HEK293 (cell line): ENCODE data around the gene PNN.

ENCODE experiments used
- CTCF ChIA-PET: fragments of 350-600 bp; formaldehyde crosslinking; extraction: SDS; loops from one replicate; lab custom pipeline; 2021; ENCODE audit warnings: antibody characterized with exemption; lab: Yijun Ruan, JAX
- POLR2A ChIA-PET: fragments of 300-600 bp; formaldehyde crosslinking; extraction: SDS; loops from one replicate; lab custom pipeline; 2020; ENCODE audit warnings: antibody characterized with exemption, inconsistent platforms; lab: Yijun Ruan, JAX
- H3K27ac ChIP-seq: fragments of 200-500 bp; sonication (Bioruptor generic); 2 replicates; pipeline ENCODE4 v1.5.1; 2014; ENCODE audit warnings: low read depth, low read length, control low read depth, inconsistent platforms; ENCODE audit errors: extremely low read depth
- H3K36me3 ChIP-seq, 2 experiments: fragments of 200-500 bp in 1 of 2; sonication (Bioruptor generic) in 1 of 2; 1 replicate in 1 of 2; 2 replicates in 1 of 2; pipeline ENCODE4 v1.5.1; 2014 to 2017; ENCODE audit warnings: inconsistent platforms in 2 of 2, low read length in 2 of 2; ENCODE audit not compliant: control insufficient read depth in 2 of 2, insufficient read depth in 1 of 2
- H3K4me1 ChIP-seq: fragments of 200-500 bp; sonication (Bioruptor generic); 2 replicates; pipeline ENCODE4 v1.5.1; 2014; ENCODE audit warnings: mild to moderate bottlenecking, low read length, inconsistent platforms; ENCODE audit not compliant: control insufficient read depth, insufficient read depth
- H3K4me3 ChIP-seq: 2 replicates; pipeline ENCODE4 v1.5.1; 2011; ENCODE audit warnings: low read depth, mild to moderate bottlenecking, control low read depth, low read length, moderate library complexity
- H3K9me3 ChIP-seq: fragments of 200-500 bp; sonication (Bioruptor generic); 2 replicates; pipeline ENCODE4 v1.5.1; 2014; ENCODE audit warnings: low read depth, low read length, inconsistent platforms; ENCODE audit not compliant: control insufficient read depth, insufficient read depth
- HOXD13 ChIP-seq: sonication (generic); formaldehyde crosslinking; IDR thresholded peaks from 2 replicates; pipeline ENCODE4 v1.8.0; 2022; ENCODE audit warnings: missing genetic modification reagents, borderline replicate concordance
- KLF16 ChIP-seq: fragments of 450-650 bp; formaldehyde crosslinking; IDR thresholded peaks from 2 replicates; pipeline ENCODE4 v1.5.1; 2017; ENCODE audit warnings: missing biosample characterization, missing genetic modification characterization
- KLF7 ChIP-seq: fragments of 450-650 bp; formaldehyde crosslinking; IDR thresholded peaks from 2 replicates; pipeline ENCODE4 v1.5.1; 2016; ENCODE audit warnings: missing biosample characterization, missing genetic modification characterization, borderline replicate concordance
- KLF8 ChIP-seq: fragments of 450-650 bp; formaldehyde crosslinking; IDR thresholded peaks from 2 replicates; pipeline ENCODE4 v1.5.1; 2016; ENCODE audit warnings: missing biosample characterization, missing genetic modification characterization
- MZF1 ChIP-seq: fragments of 450-650 bp; formaldehyde crosslinking; IDR thresholded peaks from 2 replicates; pipeline ENCODE4 v1.5.1; 2017; ENCODE audit warnings: missing biosample characterization, missing genetic modification characterization, borderline replicate concordance
- OVOL3 ChIP-seq: fragments of 450-650 bp; formaldehyde crosslinking; IDR thresholded peaks from 2 replicates; pipeline ENCODE4 v1.5.1; 2016; ENCODE audit warnings: missing biosample characterization, missing genetic modification characterization
- PRDM1 ChIP-seq: fragments of 450-650 bp; formaldehyde crosslinking; IDR thresholded peaks from 2 replicates; pipeline ENCODE4; 2016; ENCODE audit warnings: missing biosample characterization, missing genetic modification characterization
- SP2 ChIP-seq: fragments of 450-650 bp; formaldehyde crosslinking; IDR thresholded peaks from 2 replicates; pipeline ENCODE4 v1.5.1; 2016; ENCODE audit warnings: missing biosample characterization, missing genetic modification characterization
- ZBTB20 ChIP-seq: fragments of 450-650 bp; formaldehyde crosslinking; IDR thresholded peaks from 2 replicates; pipeline ENCODE4 v1.5.1; 2016; ENCODE audit warnings: missing biosample characterization, missing genetic modification characterization
- ZBTB48 ChIP-seq: fragments of 450-650 bp; formaldehyde crosslinking; IDR thresholded peaks from 2 replicates; pipeline ENCODE4 v1.5.1; 2016; ENCODE audit warnings: missing biosample characterization, missing genetic modification characterization
- ZNF157 ChIP-seq: fragments of 450-650 bp; formaldehyde crosslinking; IDR thresholded peaks from 2 replicates; pipeline ENCODE4 v1.5.1; 2016; ENCODE audit warnings: missing biosample characterization, missing genetic modification characterization
- ZNF169 ChIP-seq: fragments of 450-650 bp; formaldehyde crosslinking; IDR thresholded peaks from 2 replicates; pipeline ENCODE4 v1.5.1; 2016; ENCODE audit warnings: missing biosample characterization, missing genetic modification characterization
- ZNF223 ChIP-seq: fragments of 450-650 bp; formaldehyde crosslinking; IDR thresholded peaks from 2 replicates; pipeline ENCODE4 v1.5.1; 2016; ENCODE audit warnings: missing biosample characterization, missing genetic modification characterization
- ZNF335 ChIP-seq: fragments of 450-650 bp; formaldehyde crosslinking; conservative IDR thresholded peaks from 2 replicates; pipeline ENCODE4 v1.5.1; 2016; ENCODE audit warnings: missing biosample characterization, missing genetic modification characterization
- ZNF341 ChIP-seq: fragments of 450-650 bp; formaldehyde crosslinking; IDR thresholded peaks from 2 replicates; pipeline ENCODE4; 2016; ENCODE audit warnings: low read depth, missing biosample characterization, missing genetic modification characterization
- ZNF394 ChIP-seq: fragments of 450-650 bp; formaldehyde crosslinking; IDR thresholded peaks from 2 replicates; pipeline ENCODE4 v1.5.1; 2016; ENCODE audit warnings: missing biosample characterization, missing genetic modification characterization, mild to moderate bottlenecking, moderate library complexity, borderline replicate concordance
- ZNF404 ChIP-seq: fragments of 450-650 bp; formaldehyde crosslinking; IDR thresholded peaks from 2 replicates; pipeline ENCODE4 v1.5.1; 2017; ENCODE audit warnings: missing biosample characterization, missing genetic modification characterization
- ZNF433 ChIP-seq: fragments of 450-650 bp; formaldehyde crosslinking; IDR thresholded peaks from 2 replicates; pipeline ENCODE4 v1.5.1; 2016; ENCODE audit warnings: missing biosample characterization, missing genetic modification characterization, low read depth
- ZNF555 ChIP-seq: fragments of 450-650 bp; formaldehyde crosslinking; conservative IDR thresholded peaks from 2 replicates; pipeline ENCODE4 v1.5.1; 2017; ENCODE audit warnings: missing biosample characterization, mild to moderate bottlenecking, missing genetic modification characterization, inconsistent platforms
- ZNF600 ChIP-seq: fragments of 450-650 bp; formaldehyde crosslinking; IDR thresholded peaks from 2 replicates; pipeline ENCODE4 v1.5.1; 2016; ENCODE audit warnings: missing biosample characterization, missing genetic modification characterization
- ZNF645 ChIP-seq: fragments of 450-650 bp; formaldehyde crosslinking; IDR thresholded peaks from 2 replicates; pipeline ENCODE4; 2016; ENCODE audit warnings: missing biosample characterization, missing genetic modification characterization
- ZNF660 ChIP-seq: fragments of 450-650 bp; IDR thresholded peaks from 2 replicates; pipeline ENCODE4 v1.5.1; 2018; ENCODE audit warnings: missing biosample characterization, mild to moderate bottlenecking, missing genetic modification characterization
- ZNF704 ChIP-seq: fragments of 450-650 bp; formaldehyde crosslinking; IDR thresholded peaks from 2 replicates; pipeline ENCODE4 v1.5.1; 2016; ENCODE audit warnings: missing biosample characterization, missing genetic modification characterization
- ZNF776 ChIP-seq: fragments of 450-650 bp; formaldehyde crosslinking; IDR thresholded peaks from 2 replicates; pipeline ENCODE4 v1.5.0; 2017; ENCODE audit warnings: missing biosample characterization, missing genetic modification characterization, borderline replicate concordance
- ZSCAN18 ChIP-seq: fragments of 450-650 bp; formaldehyde crosslinking; IDR thresholded peaks from 2 replicates; pipeline ENCODE4 v1.5.1; 2016; ENCODE audit warnings: missing biosample characterization, missing genetic modification characterization
- TF ChIP-seq, protein P1 (sequence below): fragments of 450-650 bp; formaldehyde crosslinking; IDR thresholded peaks from 2 replicates; pipeline ENCODE4 v1.5.1; 2016; ENCODE audit warnings: missing biosample characterization, missing genetic modification characterization

PNN gene

GRCh38 chr14:39168591-39168990, 6.5 kb upstream of the PNN start:
- ChIA-PET POLR2A (interaction anchor here (0.7 kb wide), 1 partner anchor 24 kb away, joined by 3 read pairs; no protein-coding TSS in a partner anchor), CTCF (interaction anchor here (0.8 kb wide), 1 partner anchor 10 kb away, joined by 4 read pairs; no protein-coding TSS in a partner anchor)
- peak; percentile 88 for TF ChIP-seq PRDM1 (tag by site-specific recombination)
- TF ChIP-seq ZNF404: no peak
- no peak for TF ChIP-seq ZNF433 (tag by site-specific recombination)
- no peak for TF ChIP-seq KLF16 (tag by site-specific recombination)
- H3K4me1 ChIP-seq: peaks cover 4% of the 10 kb centered on the region
- no peak overlapping the region for H3K27ac ChIP-seq
- H3K9me3 ChIP-seq: no peaks in the 10 kb centered on the region
- peak overlapping the region; percentile 80 for H3K4me3 ChIP-seq
- H3K36me3 ChIP-seq: peaks cover 15 to 16% of the 10 kb centered on the region in 2 experiments; a peak in 2 of 3 replicates

DNA sequence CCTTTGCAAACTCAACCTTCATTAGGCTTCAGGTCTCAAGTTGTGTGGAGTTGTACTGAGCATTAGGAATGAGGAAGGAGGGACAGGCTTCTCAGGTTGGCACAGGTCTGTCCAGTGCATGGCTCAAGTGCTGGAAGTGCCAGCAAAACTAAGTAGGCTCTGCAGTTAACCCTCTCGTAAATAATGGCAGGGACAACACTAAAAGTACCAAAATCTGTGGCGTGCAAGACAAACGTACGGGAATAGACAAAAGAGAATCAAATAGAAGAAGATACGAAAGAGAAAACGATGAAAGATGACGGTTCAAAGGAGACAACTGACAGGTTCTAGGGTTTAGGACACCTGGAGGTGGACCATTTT, 5.5 kb upstream of the PNN start:
- TF ChIP-seq ZNF600: peak; percentile 61; the same call in 1 of the 2 replicates
- no peak for TF ChIP-seq OVOL3 (tag by site-specific recombination)
- no peak for TF ChIP-seq ZNF660 (tag by site-specific recombination)
- POLR2A ChIA-PET: interaction anchor here (0.6 to 2.5 kb wide), 14 partner anchors 8 to 262 kb away, joined by 3 to 55 read pairs (median 15); partner anchors contain the start of genes FBXO33, GEMIN2 and SEC23A

DNA sequence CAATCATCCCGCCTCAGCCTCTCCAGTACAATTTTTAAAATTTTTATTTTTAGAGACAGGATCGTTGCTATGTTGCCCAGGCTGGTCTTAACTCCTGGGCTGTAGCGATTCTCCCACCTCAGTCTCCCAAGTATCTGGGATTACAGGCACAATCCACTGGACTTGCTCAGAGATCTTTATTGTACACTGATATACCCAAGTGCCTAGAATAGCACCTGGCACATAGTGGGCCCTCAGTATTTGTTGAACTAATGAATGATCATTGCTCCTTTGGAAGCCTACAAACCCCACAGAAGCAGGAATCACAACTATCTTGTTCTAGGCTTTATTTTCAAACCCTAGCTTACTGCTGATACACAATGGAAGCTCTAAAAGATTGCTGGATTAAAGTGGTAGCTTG, 1.9 kb upstream of the PNN start:
- Histone ChIP-seq H3K9me3 (no peaks in the 10 kb centered on the region), H3K27ac (no peak overlapping the region)
- CTCF ChIA-PET: no interaction called here
- no peak for TF ChIP-seq ZBTB48 (tag by site-specific recombination)
- no peak for TF ChIP-seq HOXD13 (CRISPR knock-in tag)
- no peak for TF ChIP-seq SP2 (tag by site-specific recombination)
- TF ChIP-seq ZNF555 (tag by site-specific recombination): no peak
- TF ChIP-seq KLF8 (tag by site-specific recombination): no peak
- no peak for TF ChIP-seq ZNF335 (tag by site-specific recombination)
- TF ChIP-seq ZBTB20 (tag by site-specific recombination): no peak
- no peak for TF ChIP-seq KLF7 (tag by site-specific recombination)
- TF ChIP-seq, protein P1, sequence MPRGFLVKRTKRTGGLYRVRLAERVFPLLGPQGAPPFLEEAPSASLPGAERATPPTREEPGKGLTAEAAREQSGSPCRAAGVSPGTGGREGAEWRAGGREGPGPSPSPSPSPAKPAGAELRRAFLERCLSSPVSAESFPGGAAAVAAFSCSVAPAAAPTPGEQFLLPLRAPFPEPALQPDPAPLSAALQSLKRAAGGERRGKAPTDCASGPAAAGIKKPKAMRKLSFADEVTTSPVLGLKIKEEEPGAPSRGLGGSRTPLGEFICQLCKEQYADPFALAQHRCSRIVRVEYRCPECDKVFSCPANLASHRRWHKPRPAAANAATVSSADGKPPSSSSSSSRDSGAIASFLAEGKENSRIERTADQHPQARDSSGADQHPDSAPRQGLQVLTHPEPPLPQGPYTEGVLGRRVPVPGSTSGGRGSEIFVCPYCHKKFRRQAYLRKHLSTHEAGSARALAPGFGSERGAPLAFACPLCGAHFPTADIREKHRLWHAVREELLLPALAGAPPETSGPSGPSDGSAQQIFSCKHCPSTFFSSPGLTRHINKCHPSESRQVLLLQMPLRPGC (tag by site-specific recombination): no peak
- TF ChIP-seq ZNF776 (tag by site-specific recombination): no peak
- no peak for TF ChIP-seq MZF1 (tag by site-specific recombination)
- TF ChIP-seq ZNF157 (tag by site-specific recombination): no peak
- TF ChIP-seq ZNF169 (tag by site-specific recombination): no peak
- no peak for TF ChIP-seq ZNF704 (tag by site-specific recombination)
- no peak for TF ChIP-seq ZNF645 (tag by site-specific recombination)
- no peak for TF ChIP-seq ZNF223 (tag by site-specific recombination)
- no peak for TF ChIP-seq ZNF341
- TF ChIP-seq ZNF394 (tag by site-specific recombination): no peak
- TF ChIP-seq ZSCAN18 (tag by site-specific recombination): no peak
- TF ChIP-seq ZNF433 (tag by site-specific recombination): no peak
- TF ChIP-seq, all 188 proteins: peak for 0
- Histone ChIP-seq H3K36me3 (peaks cover 22 to 26% of the 10 kb centered on the region in 2 experiments), H3K4me3 (no peak overlapping the region), H3K4me1 (peaks cover 3% of the 10 kb centered on the region)
- POLR2A ChIA-PET: interaction anchor here (1.6 kb wide), 1 partner anchor 70 kb away, joined by 4 read pairs; the partner anchor contains the start of gene SEC23A

More for the DNA sequence above, 5.5 kb upstream of the PNN start:
- CTCF ChIA-PET: interaction anchor here (1.0 to 1.2 kb wide), 2 partner anchors 62 to 75 kb away, joined by 3 read pairs; no protein-coding TSS in a partner anchor
- H3K9me3 ChIP-seq: no peaks in the 10 kb centered on the region
- peak overlapping the region; percentile 93 for H3K27ac ChIP-seq
- H3K4me1 ChIP-seq: peaks cover 4% of the 10 kb centered on the region
- peak overlapping the region; percentile 80 for H3K4me3 ChIP-seq
- peaks cover 10 to 13% of the 10 kb centered on the region in 2 experiments; a peak in 2 of 3 replicates for H3K36me3 ChIP-seq
